HEK293 (cell line): Measurements from ENCODE around the gene PALD1.
A peak's percentile ranks its signal among the peaks of the same experiment; 100 is the strongest.

ENCODE experiments used
- CTCF ChIA-PET: fragments of 350-600 bp; formaldehyde crosslinking; extraction: SDS; loops from one replicate; lab custom pipeline; 2021; ENCODE audit warnings: antibody characterized with exemption; lab: Yijun Ruan, JAX
- POLR2A ChIA-PET: fragments of 300-600 bp; formaldehyde crosslinking; extraction: SDS; loops from one replicate; lab custom pipeline; 2020; ENCODE audit warnings: antibody characterized with exemption, inconsistent platforms; lab: Yijun Ruan, JAX
- H3K27ac ChIP-seq: fragments of 200-500 bp; sonication (Bioruptor generic); 2 replicates; pipeline ENCODE4 v1.5.1; 2014; ENCODE audit warnings: low read depth, low read length, control low read depth, inconsistent platforms; ENCODE audit errors: extremely low read depth
- H3K36me3 ChIP-seq, 2 experiments: fragments of 200-500 bp in 1 of 2; sonication (Bioruptor generic) in 1 of 2; 1 replicate in 1 of 2; 2 replicates in 1 of 2; pipeline ENCODE4 v1.5.1; 2014 to 2017; ENCODE audit warnings: inconsistent platforms in 2 of 2, low read length in 2 of 2; ENCODE audit not compliant: control insufficient read depth in 2 of 2, insufficient read depth in 1 of 2
- H3K4me1 ChIP-seq: fragments of 200-500 bp; sonication (Bioruptor generic); 2 replicates; pipeline ENCODE4 v1.5.1; 2014; ENCODE audit warnings: mild to moderate bottlenecking, low read length, inconsistent platforms; ENCODE audit not compliant: control insufficient read depth, insufficient read depth
- H3K4me3 ChIP-seq: 2 replicates; pipeline ENCODE4 v1.5.1; 2011; ENCODE audit warnings: low read depth, mild to moderate bottlenecking, control low read depth, low read length, moderate library complexity
- H3K9me3 ChIP-seq: fragments of 200-500 bp; sonication (Bioruptor generic); 2 replicates; pipeline ENCODE4 v1.5.1; 2014; ENCODE audit warnings: low read depth, low read length, inconsistent platforms; ENCODE audit not compliant: control insufficient read depth, insufficient read depth
- BCL11A ChIP-seq: fragments of 450-650 bp; formaldehyde crosslinking; IDR thresholded peaks from 2 replicates; pipeline ENCODE4 v1.5.1; 2016; ENCODE audit warnings: low read depth, missing biosample characterization, missing genetic modification characterization
- HOXA7 ChIP-seq: sonication (generic); formaldehyde crosslinking; IDR thresholded peaks from 2 replicates; pipeline ENCODE4 v1.8.1; 2022; ENCODE audit warnings: missing genetic modification reagents, borderline replicate concordance
- PATZ1 ChIP-seq: fragments of 450-650 bp; formaldehyde crosslinking; IDR thresholded peaks from 2 replicates; pipeline ENCODE4 v1.5.1; 2016; ENCODE audit warnings: missing biosample characterization, missing genetic modification characterization
- WT1 ChIP-seq: fragments of 450-650 bp; formaldehyde crosslinking; IDR thresholded peaks from 2 replicates; pipeline ENCODE4 v1.5.1; 2016; ENCODE audit warnings: missing biosample characterization, missing genetic modification characterization
- ZNF121 ChIP-seq: fragments of 450-650 bp; formaldehyde crosslinking; IDR thresholded peaks from 2 replicates; pipeline ENCODE4 v1.5.1; 2016; ENCODE audit warnings: missing biosample characterization, missing genetic modification characterization
- ZNF292 ChIP-seq: fragments of 450-650 bp; formaldehyde crosslinking; IDR thresholded peaks from 2 replicates; pipeline ENCODE4 v1.5.1; 2016; ENCODE audit warnings: low read depth, missing biosample characterization, missing genetic modification characterization, borderline replicate concordance
- ZNF37A ChIP-seq: fragments of 450-650 bp; IDR thresholded peaks from 2 replicates; pipeline ENCODE4 v1.5.1; 2018; ENCODE audit warnings: missing biosample characterization, missing genetic modification characterization
- TF ChIP-seq, protein P1 (sequence below): fragments of 450-650 bp; formaldehyde crosslinking; conservative IDR thresholded peaks from 2 replicates; pipeline ENCODE4 v1.5.1; 2016; ENCODE audit warnings: low read depth, missing biosample characterization, missing genetic modification characterization
- TF ChIP-seq, protein P2 (sequence below): fragments of 450-650 bp; formaldehyde crosslinking; IDR thresholded peaks from 2 replicates; pipeline ENCODE4 v1.5.1; 2016; ENCODE audit warnings: missing biosample characterization, missing genetic modification characterization

Gene PALD1

DNA sequence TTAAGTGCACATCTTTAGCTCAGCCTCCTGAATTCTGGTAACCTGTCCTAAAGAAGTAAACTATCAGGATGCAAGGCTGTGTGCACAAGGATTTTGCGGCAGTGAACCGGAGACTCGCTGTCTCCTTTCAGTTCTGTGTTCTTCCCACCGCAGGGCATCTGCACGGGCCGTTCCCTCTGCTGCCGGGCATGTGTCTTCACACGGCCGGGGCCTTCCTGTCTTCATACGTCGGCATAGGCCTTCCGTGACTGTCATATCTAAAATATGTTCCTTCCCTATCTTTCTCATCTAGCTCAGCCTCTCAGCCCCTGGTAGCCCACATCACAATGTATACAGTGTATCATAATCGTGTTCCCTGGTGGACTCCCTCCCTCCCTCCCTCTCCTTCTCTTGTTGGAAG lies 16.4 kb downstream of the PALD1 start (continued):
- no peak for TF ChIP-seq BCL11A (tag by site-specific recombination)
- TF ChIP-seq ZNF37A (tag by site-specific recombination), result no peak
- TF ChIP-seq, protein P1, sequence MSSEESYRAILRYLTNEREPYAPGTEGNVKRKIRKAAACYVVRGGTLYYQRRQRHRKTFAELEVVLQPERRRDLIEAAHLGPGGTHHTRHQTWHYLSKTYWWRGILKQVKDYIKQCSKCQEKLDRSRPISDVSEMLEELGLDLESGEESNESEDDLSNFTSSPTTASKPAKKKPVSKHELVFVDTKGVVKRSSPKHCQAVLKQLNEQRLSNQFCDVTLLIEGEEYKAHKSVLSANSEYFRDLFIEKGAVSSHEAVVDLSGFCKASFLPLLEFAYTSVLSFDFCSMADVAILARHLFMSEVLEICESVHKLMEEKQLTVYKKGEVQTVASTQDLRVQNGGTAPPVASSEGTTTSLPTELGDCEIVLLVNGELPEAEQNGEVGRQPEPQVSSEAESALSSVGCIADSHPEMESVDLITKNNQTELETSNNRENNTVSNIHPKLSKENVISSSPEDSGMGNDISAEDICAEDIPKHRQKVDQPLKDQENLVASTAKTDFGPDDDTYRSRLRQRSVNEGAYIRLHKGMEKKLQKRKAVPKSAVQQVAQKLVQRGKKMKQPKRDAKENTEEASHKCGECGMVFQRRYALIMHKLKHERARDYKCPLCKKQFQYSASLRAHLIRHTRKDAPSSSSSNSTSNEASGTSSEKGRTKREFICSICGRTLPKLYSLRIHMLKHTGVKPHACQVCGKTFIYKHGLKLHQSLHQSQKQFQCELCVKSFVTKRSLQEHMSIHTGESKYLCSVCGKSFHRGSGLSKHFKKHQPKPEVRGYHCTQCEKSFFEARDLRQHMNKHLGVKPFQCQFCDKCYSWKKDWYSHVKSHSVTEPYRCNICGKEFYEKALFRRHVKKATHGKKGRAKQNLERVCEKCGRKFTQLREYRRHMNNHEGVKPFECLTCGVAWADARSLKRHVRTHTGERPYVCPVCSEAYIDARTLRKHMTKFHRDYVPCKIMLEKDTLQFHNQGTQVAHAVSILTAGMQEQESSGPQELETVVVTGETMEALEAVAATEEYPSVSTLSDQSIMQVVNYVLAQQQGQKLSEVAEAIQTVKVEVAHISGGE (tag by site-specific recombination), result no peak
- TF ChIP-seq, protein P2, sequence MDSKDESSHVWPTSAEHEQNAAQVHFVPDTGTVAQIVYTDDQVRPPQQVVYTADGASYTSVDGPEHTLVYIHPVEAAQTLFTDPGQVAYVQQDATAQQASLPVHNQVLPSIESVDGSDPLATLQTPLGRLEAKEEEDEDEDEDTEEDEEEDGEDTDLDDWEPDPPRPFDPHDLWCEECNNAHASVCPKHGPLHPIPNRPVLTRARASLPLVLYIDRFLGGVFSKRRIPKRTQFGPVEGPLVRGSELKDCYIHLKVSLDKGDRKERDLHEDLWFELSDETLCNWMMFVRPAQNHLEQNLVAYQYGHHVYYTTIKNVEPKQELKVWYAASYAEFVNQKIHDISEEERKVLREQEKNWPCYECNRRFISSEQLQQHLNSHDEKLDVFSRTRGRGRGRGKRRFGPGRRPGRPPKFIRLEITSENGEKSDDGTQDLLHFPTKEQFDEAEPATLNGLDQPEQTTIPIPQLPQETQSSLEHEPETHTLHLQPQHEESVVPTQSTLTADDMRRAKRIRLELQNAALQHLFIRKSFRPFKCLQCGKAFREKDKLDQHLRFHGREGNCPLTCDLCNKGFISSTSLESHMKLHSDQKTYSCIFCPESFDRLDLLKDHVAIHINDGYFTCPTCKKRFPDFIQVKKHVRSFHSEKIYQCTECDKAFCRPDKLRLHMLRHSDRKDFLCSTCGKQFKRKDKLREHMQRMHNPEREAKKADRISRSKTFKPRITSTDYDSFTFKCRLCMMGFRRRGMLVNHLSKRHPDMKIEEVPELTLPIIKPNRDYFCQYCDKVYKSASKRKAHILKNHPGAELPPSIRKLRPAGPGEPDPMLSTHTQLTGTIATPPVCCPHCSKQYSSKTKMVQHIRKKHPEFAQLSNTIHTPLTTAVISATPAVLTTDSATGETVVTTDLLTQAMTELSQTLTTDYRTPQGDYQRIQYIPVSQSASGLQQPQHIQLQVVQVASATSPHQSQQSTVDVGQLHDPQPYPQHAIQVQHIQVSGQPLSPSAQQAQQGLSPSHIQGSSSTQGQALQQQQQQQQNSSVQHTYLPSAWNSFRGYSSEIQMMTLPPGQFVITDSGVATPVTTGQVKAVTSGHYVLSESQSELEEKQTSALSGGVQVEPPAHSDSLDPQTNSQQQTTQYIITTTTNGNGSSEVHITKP (tag by site-specific recombination), result no peak
- TF ChIP-seq HOXA7, result no peak

DNA sequence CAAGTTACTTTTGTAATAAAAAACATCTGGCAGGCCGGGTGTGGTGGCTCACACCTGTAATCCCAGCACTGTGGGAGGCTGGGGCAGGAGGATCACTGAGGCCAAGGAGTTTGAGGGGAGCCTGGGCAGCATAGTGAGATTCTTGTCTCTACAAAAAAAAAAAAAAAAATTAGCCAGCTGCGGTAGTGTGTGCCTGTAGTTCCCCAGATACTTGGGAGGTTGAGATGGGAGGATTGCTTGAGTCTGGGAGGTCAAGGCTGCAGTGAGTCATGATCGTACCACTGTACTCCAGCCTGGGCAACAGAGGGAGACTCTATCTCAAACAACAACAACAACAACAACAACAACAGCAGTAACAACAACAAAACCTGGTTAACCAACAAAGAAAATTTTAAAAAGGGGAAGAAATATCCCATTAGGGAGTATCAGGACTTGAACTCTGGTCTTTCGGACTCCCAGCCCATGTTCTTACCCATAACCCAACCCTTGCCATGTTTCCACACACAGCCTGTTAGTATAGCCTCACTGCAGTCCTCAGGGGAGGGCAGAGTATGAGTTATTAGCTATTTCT lies 17.2 kb downstream of the PALD1 start:
- Histone ChIP-seq H3K4me3 (no peak overlapping the region), H3K36me3 (peaks cover 3 to 5% of the 10 kb centered on the region in 2 experiments; a peak in 2 of 3 replicates), H3K9me3 (no peaks in the 10 kb centered on the region), H3K27ac (no peak overlapping the region), H3K4me1 (peaks cover 3% of the 10 kb centered on the region)
- TF ChIP-seq ZNF121 (tag by site-specific recombination) (peak; percentile 32; the same call in 1 of the 2 replicates), PATZ1 (tag by site-specific recombination) (no peak), ZNF292 (no peak), WT1 (peak; percentile 43; the same call in 1 of the 2 replicates)
- TF ChIP-seq, protein P2 (tag by site-specific recombination), result peak; percentile 96
- POLR2A ChIA-PET, result no interaction called here
- CTCF ChIA-PET, result no interaction called here
